GM12891 (cell line): Measurements from ENCODE around the gene CHP1.

Experiments used
- PAX5 ChIP-seq: IDR thresholded peaks from 2 replicates; pipeline ENCODE4 v1.6.1; 2011; ENCODE audit warnings: low read length, moderate library complexity, mild to moderate bottlenecking; ENCODE audit not compliant: insufficient read depth, severe bottlenecking
- POLR2A ChIP-seq: IDR thresholded peaks from 2 replicates; pipeline ENCODE4 v1.6.1; 2011; ENCODE audit warnings: low read depth, low read length, control low read depth
- POLR2AphosphoS5 ChIP-seq: IDR thresholded peaks from 2 replicates; pipeline ENCODE4 v1.6.1; 2011; ENCODE audit warnings: low read depth, low read length, control low read depth
- POU2F2 ChIP-seq: IDR thresholded peaks from 2 replicates; pipeline ENCODE4 v1.6.1; 2011; ENCODE audit warnings: low read depth, mild to moderate bottlenecking, control low read depth, low read length, moderate library complexity
- SPI1 ChIP-seq: IDR thresholded peaks from 2 replicates; pipeline ENCODE4 v1.6.1; 2011; ENCODE audit warnings: low read depth, low read length, control low read depth
- TAF1 ChIP-seq: IDR thresholded peaks from 2 replicates; pipeline ENCODE4 v1.6.1; 2011; ENCODE audit warnings: low read depth, low read length, control low read depth

- TF ChIP-seq POLR2AphosphoS5 = no peak
- TF ChIP-seq TAF1 = no peak
- no peak for TF ChIP-seq POU2F2
- TF ChIP-seq POLR2A = no peak
- no peak for TF ChIP-seq SPI1
- TF ChIP-seq PAX5 = no peak
These were observed 11.7 kb upstream of the CHP1 start for GRCh38 chr15:41219381-41219780.
